CD14-positive monocyte (primary cell): Measurements from ENCODE around the gene TMEM132C. TPM values are rescaled to one million over a fixed set of nuclear protein-coding genes. Genes with fewer than 3 reads are reported as not detected.

ENCODE experiments used
- DNase-seq, 3 donors: peaks; one replicate each; pipeline ENCODE4 v3.0.0-alpha.2; 2011 to 2022
- H2AFZ ChIP-seq: 2 replicates; pipeline ENCODE4 v1.6.0; 2012; ENCODE audit warnings: mild to moderate bottlenecking, low read depth, low read length, inconsistent platforms; ENCODE audit not compliant: insufficient read depth, poor library complexity, severe bottlenecking
- H3K27ac ChIP-seq, 2 donors: 1 replicate in 1 of 2; 2 replicates in 1 of 2; pipeline ENCODE4 v1.5.1; 2012 to 2013; ENCODE audit warnings: low read length in 2 of 2, control low read depth in 1 of 2, inconsistent platforms in 1 of 2, low read depth in 1 of 2, mild to moderate bottlenecking in 1 of 2
- H3K27me3 ChIP-seq, 2 donors: one replicate each; pipeline versions ENCODE4 v1.6.0 to v1.6.1; 2011 to 2013; ENCODE audit warnings: low read length in 2 of 2; ENCODE audit not compliant: control insufficient read depth in 2 of 2, insufficient read depth in 2 of 2
- H3K36me3 ChIP-seq, 2 donors: replicated peaks in 1 of 2; 1 replicate in 1 of 2; 2 replicates in 1 of 2; pipeline versions ENCODE4 v1.5.1 to v1.6.1; 2012 to 2013; ENCODE audit warnings: low read length in 2 of 2, control low read depth in 1 of 2, inconsistent platforms in 1 of 2, mild to moderate bottlenecking in 1 of 2; ENCODE audit not compliant: insufficient read depth in 2 of 2, control insufficient read depth in 1 of 2
- H3K4me1 ChIP-seq, 2 donors: 1 replicate in 1 of 2; 2 replicates in 1 of 2; pipeline versions ENCODE4 v1.5.1 to v1.6.1; 2012 to 2013; ENCODE audit warnings: low read length in 2 of 2, control low read depth in 1 of 2, inconsistent platforms in 1 of 2, mild to moderate bottlenecking in 1 of 2, moderate library complexity in 1 of 2; ENCODE audit not compliant: insufficient read depth in 2 of 2, control insufficient read depth in 1 of 2
- H3K4me2 ChIP-seq: replicated peaks from 2 replicates; pipeline ENCODE3; 2012; ENCODE audit warnings: low read length, moderate library complexity, mild to moderate bottlenecking; ENCODE audit not compliant: poor library complexity, severe bottlenecking; ENCODE audit errors: extremely low read depth
- H3K4me3 ChIP-seq, 3 experiments: fragments of 200-600 bp in 1 of 3; sonication (generic) in 1 of 3; replicated peaks in 1 of 3; 1 replicate in 2 of 3; 2 replicates in 1 of 3; pipeline ENCODE4 v1.5.1; 2011 to 2013; ENCODE audit warnings: low read length in 3 of 3, mild to moderate bottlenecking in 3 of 3, control low read depth in 2 of 3, low read depth in 2 of 3, inconsistent platforms in 1 of 3, moderate library complexity in 1 of 3
- H3K79me2 ChIP-seq: 2 replicates; pipeline ENCODE4 v1.6.0; 2012; ENCODE audit warnings: mild to moderate bottlenecking, control low read depth, inconsistent platforms, low read length, moderate library complexity; ENCODE audit not compliant: insufficient read depth
- H3K9ac ChIP-seq: 2 replicates; pipeline ENCODE4 v1.6.0; 2017; ENCODE audit warnings: low read length, mild to moderate bottlenecking; ENCODE audit not compliant: insufficient read depth, poor library complexity, severe bottlenecking
- H3K9me3 ChIP-seq, 2 donors: replicated peaks in 1 of 2; 1 replicate in 1 of 2; 2 replicates in 1 of 2; pipeline versions ENCODE4 v1.5.1 to v1.6.1; 2012 to 2013; ENCODE audit warnings: low read length in 2 of 2, control low read depth in 1 of 2; ENCODE audit not compliant: control insufficient read depth in 1 of 2, insufficient read depth in 1 of 2
- H4K20me1 ChIP-seq: 2 replicates; pipeline ENCODE4 v1.6.0; 2012; ENCODE audit warnings: mild to moderate bottlenecking, low read length, control low read depth, moderate library complexity; ENCODE audit not compliant: insufficient read depth
- H3K27ac Mint-ChIP-seq, 7 donors: one replicate each; pipeline ENCODE4 v1.8.0; 2020; ENCODE audit warnings: mild to moderate bottlenecking in 7 of 7, mixed read lengths in 7 of 7, moderate library complexity in 6 of 7, inconsistent platforms in 2 of 7
- H3K27me3 Mint-ChIP-seq, 3 donors: one replicate each; pipeline ENCODE4 v1.8.0; 2021 to 2022; ENCODE audit warnings: low read depth in 3 of 3, mild to moderate bottlenecking in 3 of 3, mixed read lengths in 3 of 3, moderate library complexity in 3 of 3, inconsistent platforms in 1 of 3
- H3K36me3 Mint-ChIP-seq, 2 donors: one replicate each; pipeline ENCODE4 v1.8.0; 2020; ENCODE audit warnings: mixed read lengths in 2 of 2, inconsistent platforms in 1 of 2, mild to moderate bottlenecking in 1 of 2
- H3K4me1 Mint-ChIP-seq: one replicate; pipeline ENCODE4 v1.8.0; 2020; ENCODE audit warnings: mild to moderate bottlenecking, mixed read lengths
- H3K4me3 Mint-ChIP-seq, 2 donors: one replicate each; pipeline ENCODE4 v1.8.0; 2020; ENCODE audit warnings: mild to moderate bottlenecking in 2 of 2, mixed read lengths in 2 of 2, moderate library complexity in 1 of 2
- H3K9me3 Mint-ChIP-seq, 7 donors: one replicate each; pipeline ENCODE4 v1.8.0; 2020 to 2022; ENCODE audit warnings: mixed read lengths in 7 of 7, mild to moderate bottlenecking in 6 of 7, moderate library complexity in 6 of 7, inconsistent platforms in 2 of 7
- WGBS: methylation state at CpG from one replicate; pipeline ENCODE4 v1.1.5; 2013; ENCODE audit warnings: missing lambda C conversion rate; ENCODE audit not compliant: insufficient coverage; 5-methylcytosine and 5-hydroxymethylcytosine counted together
- intact Hi-C, 2 donors: fragments of 100-400 bp; cut with micrococcal nuclease; formaldehyde crosslinking; loops; one replicate each; pipeline versions ENCODE4 v1.15.0 to v1.15.1; 2023
- polyA plus RNA-seq, 3 donors: library from polyadenylated mRNA; depleted of rRNA in 1 of 3; unstranded in 2 of 3; stranded (reverse) in 1 of 3; fragments of 300-500 nt in 2 of 3; fragments of >200 nt in 1 of 3; fragmentation: Illumina TruSeq in 2 of 3; gene quantifications; 1 replicate in 2 of 3; 2 replicates in 1 of 3; pipeline ENCODE4 v1.2.3, GENCODE V29; 2012 to 2021
- TF ChIP-seq, protein P1 (sequence below): fragments of 200-600 bp; IDR thresholded peaks from one replicate; pipeline ENCODE4 v1.8.0; 2022; ENCODE audit warnings: antibody characterized with exemption, mild to moderate bottlenecking

TMEM132C gene
- polyA plus RNA-seq, 3 donors, result not detected

GRCh38 chr12:128587918-128588317 is 320.9 kb downstream of the TMEM132C start:
- no peak overlapping the region for H3K27ac ChIP-seq
- intact Hi-C loops, result no loop called here
- Mint-ChIP-seq H3K4me1 (no peaks in the 10 kb centered on the region), H3K36me3 (no peaks in the 10 kb centered on the region), H3K27ac (no peak overlapping the region), H3K4me3 (no peak overlapping the region), H3K9me3 (peaks cover 0 to 11% (median 0%) of the 10 kb centered on the region in 7 donors), H3K27me3 (peaks cover 0 to 5% (median 4%) of the 10 kb centered on the region in 3 donors)
- H3K4me3 ChIP-seq, result no peak overlapping the region
- no peaks in the 10 kb centered on the region for H4K20me1 ChIP-seq
- H3K9me3 ChIP-seq, result no peaks in the 10 kb centered on the region
- H3K4me1 ChIP-seq, result no peaks in the 10 kb centered on the region
- H2AFZ ChIP-seq, result no peak overlapping the region
- H3K9ac ChIP-seq, result no peak overlapping the region
- H3K36me3 ChIP-seq, result no peaks in the 10 kb centered on the region
- no peaks in the 10 kb centered on the region for H3K27me3 ChIP-seq
- TF ChIP-seq, protein P1, sequence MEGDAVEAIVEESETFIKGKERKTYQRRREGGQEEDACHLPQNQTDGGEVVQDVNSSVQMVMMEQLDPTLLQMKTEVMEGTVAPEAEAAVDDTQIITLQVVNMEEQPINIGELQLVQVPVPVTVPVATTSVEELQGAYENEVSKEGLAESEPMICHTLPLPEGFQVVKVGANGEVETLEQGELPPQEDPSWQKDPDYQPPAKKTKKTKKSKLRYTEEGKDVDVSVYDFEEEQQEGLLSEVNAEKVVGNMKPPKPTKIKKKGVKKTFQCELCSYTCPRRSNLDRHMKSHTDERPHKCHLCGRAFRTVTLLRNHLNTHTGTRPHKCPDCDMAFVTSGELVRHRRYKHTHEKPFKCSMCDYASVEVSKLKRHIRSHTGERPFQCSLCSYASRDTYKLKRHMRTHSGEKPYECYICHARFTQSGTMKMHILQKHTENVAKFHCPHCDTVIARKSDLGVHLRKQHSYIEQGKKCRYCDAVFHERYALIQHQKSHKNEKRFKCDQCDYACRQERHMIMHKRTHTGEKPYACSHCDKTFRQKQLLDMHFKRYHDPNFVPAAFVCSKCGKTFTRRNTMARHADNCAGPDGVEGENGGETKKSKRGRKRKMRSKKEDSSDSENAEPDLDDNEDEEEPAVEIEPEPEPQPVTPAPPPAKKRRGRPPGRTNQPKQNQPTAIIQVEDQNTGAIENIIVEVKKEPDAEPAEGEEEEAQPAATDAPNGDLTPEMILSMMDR, result no peak
- DNase-seq, result no peak
- H3K4me2 ChIP-seq, result no peak overlapping the region
- WGBS, result no CpG with 5 or more reads among the region's 2 CpGs
- H3K79me2 ChIP-seq, result no peaks in the 10 kb centered on the region

GRCh38 chr12:128592220-128592744 is 325.3 kb downstream of the TMEM132C start:
- no peak overlapping the region for H3K9ac ChIP-seq
- H3K9me3 Mint-ChIP-seq, result peaks cover 0 to 3% (median 0%) of the 10 kb centered on the region in 7 donors
- H3K27ac Mint-ChIP-seq, result no peak overlapping the region
- no peaks in the 10 kb centered on the region for H4K20me1 ChIP-seq
- intact Hi-C loops, result no loop called here
- no peaks in the 10 kb centered on the region for H3K4me1 ChIP-seq
- TF ChIP-seq, protein P1, result no peak
- no peak overlapping the region for H3K4me3 ChIP-seq
- no peak overlapping the region for H3K27ac ChIP-seq
- H3K9me3 ChIP-seq, result no peaks in the 10 kb centered on the region
- peaks cover 0 to 6% (median 1%) of the 10 kb centered on the region in 3 donors for H3K27me3 Mint-ChIP-seq
- H3K4me3 Mint-ChIP-seq, result no peak overlapping the region
- H3K4me1 Mint-ChIP-seq, result no peaks in the 10 kb centered on the region
- H3K36me3 ChIP-seq, result no peaks in the 10 kb centered on the region
- no peaks in the 10 kb centered on the region for H3K79me2 ChIP-seq
- 42% methylated on average over 5 of the region's 6 CpGs for WGBS
- DNase-seq, result no peak
- no peaks in the 10 kb centered on the region for H3K36me3 Mint-ChIP-seq
- no peak overlapping the region for H3K4me2 ChIP-seq
- H2AFZ ChIP-seq, result no peak overlapping the region
- no peaks in the 10 kb centered on the region for H3K27me3 ChIP-seq
